HFFc6 (cell line): ENCODE results near the gene SOX6. TPM values are rescaled to one million over a fixed set of nuclear protein-coding genes. Genes with fewer than 3 reads are reported as not detected.

Experiments
- DNase-seq: peaks from one replicate; pipeline ENCODE4 v3.0.0-alpha.2; 2018
- H3K27ac Mint-ChIP-seq: 2 replicates; pipeline ENCODE4 v1.8.0; 2020; ENCODE audit warnings: mild to moderate bottlenecking, mixed read lengths
- H3K27me3 Mint-ChIP-seq: 2 replicates; pipeline ENCODE4 v1.8.0; 2021; ENCODE audit warnings: mild to moderate bottlenecking, moderate library complexity, mixed read lengths; ENCODE audit not compliant: insufficient read depth
- H3K36me3 Mint-ChIP-seq: 2 replicates; pipeline ENCODE4 v1.8.0; 2021; ENCODE audit warnings: low read depth, mixed read lengths
- H3K4me1 Mint-ChIP-seq: 2 replicates; pipeline ENCODE4 v1.8.0; 2020; ENCODE audit warnings: low read depth, mixed read lengths
- H3K4me3 Mint-ChIP-seq: 2 replicates; pipeline ENCODE4 v1.8.0; 2020; ENCODE audit warnings: mild to moderate bottlenecking, moderate library complexity, mixed read lengths
- H3K9me3 Mint-ChIP-seq: 2 replicates; pipeline ENCODE4 v1.8.0; 2020; ENCODE audit warnings: mild to moderate bottlenecking, mixed read lengths
- total RNA-seq, 6 experiments: library from RNA; stranded (reverse); fragmentation: NEBNext Ultra II Directional; extraction: Animal tissue kit (Norgen Biotek cat#: 25700); gene quantifications; 2 replicates in 1 of 6; 3 replicates in 5 of 6; pipeline ENCODE4 v1.2.3, GENCODE V29; 2021
- TF ChIP-seq, protein P1 (sequence below): fragments of 200-600 bp; sonication (generic); IDR thresholded peaks from 2 replicates; pipeline ENCODE4 v1.5.0; 2021; ENCODE audit warnings: antibody characterized with exemption, mild to moderate bottlenecking

Gene SOX6
- total RNA-seq, 6 experiments from 2014 or later = 0.66 to 6.5 (median 1.4) TPM

GRCh38 chr11:16087886-16088285 is 268.5 kb downstream of the SOX6 start:
- H3K36me3 Mint-ChIP-seq = no peaks in the 10 kb centered on the region
- TF ChIP-seq, protein P1, sequence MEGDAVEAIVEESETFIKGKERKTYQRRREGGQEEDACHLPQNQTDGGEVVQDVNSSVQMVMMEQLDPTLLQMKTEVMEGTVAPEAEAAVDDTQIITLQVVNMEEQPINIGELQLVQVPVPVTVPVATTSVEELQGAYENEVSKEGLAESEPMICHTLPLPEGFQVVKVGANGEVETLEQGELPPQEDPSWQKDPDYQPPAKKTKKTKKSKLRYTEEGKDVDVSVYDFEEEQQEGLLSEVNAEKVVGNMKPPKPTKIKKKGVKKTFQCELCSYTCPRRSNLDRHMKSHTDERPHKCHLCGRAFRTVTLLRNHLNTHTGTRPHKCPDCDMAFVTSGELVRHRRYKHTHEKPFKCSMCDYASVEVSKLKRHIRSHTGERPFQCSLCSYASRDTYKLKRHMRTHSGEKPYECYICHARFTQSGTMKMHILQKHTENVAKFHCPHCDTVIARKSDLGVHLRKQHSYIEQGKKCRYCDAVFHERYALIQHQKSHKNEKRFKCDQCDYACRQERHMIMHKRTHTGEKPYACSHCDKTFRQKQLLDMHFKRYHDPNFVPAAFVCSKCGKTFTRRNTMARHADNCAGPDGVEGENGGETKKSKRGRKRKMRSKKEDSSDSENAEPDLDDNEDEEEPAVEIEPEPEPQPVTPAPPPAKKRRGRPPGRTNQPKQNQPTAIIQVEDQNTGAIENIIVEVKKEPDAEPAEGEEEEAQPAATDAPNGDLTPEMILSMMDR = no peak
- no peaks in the 10 kb centered on the region; the same call in 1 of the 2 replicates for H3K9me3 Mint-ChIP-seq
- no peak overlapping the region for H3K4me3 Mint-ChIP-seq
- no peaks in the 10 kb centered on the region; the same call in 1 of the 2 replicates for H3K27me3 Mint-ChIP-seq
- H3K27ac Mint-ChIP-seq = no peak overlapping the region
- DNase-seq = no peak
- no peaks in the 10 kb centered on the region; the same call in 1 of the 2 replicates for H3K4me1 Mint-ChIP-seq

DNA sequence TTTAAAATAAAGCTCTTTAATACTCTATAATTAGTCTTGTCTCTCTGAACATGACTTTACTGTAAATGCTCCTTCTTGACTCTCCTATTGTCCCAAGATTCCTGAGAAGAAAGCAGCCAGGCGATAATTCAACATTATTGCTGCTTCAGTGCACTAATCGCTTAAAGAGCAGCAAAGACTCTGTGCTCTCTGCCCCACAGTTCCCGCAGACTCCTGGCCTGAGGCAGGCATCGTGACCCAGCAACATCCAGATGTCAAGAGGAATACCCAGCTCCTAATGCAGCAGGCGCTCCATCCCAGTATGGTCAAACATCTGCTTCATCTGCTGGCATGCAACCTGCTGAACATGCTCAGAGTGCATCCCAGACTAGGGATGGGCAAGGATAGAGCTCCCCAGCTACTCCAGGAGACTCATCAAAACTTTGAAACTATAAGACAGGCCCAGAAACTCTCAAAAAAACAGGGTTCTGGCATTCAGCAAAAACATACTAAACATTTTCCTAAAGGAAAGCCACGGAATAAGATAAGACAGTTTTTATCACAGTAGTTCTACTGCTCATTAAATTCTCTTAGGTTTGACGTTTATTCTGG is 270.0 kb downstream of the SOX6 start:
- Mint-ChIP-seq H3K4me1 (no peaks in the 10 kb centered on the region; the same call in 1 of the 2 replicates), H3K4me3 (no peak overlapping the region), H3K27me3 (no peaks in the 10 kb centered on the region; the same call in 1 of the 2 replicates), H3K36me3 (no peaks in the 10 kb centered on the region), H3K9me3 (no peaks in the 10 kb centered on the region; the same call in 1 of the 2 replicates), H3K27ac (no peak overlapping the region)
- DNase-seq = no peak
- TF ChIP-seq, protein P1 = no peak

- Mint-ChIP-seq H3K4me1 (no peaks in the 10 kb centered on the region; the same call in 1 of the 2 replicates), H3K27me3 (no peaks in the 10 kb centered on the region; the same call in 1 of the 2 replicates), H3K27ac (no peak overlapping the region), H3K9me3 (no peaks in the 10 kb centered on the region; the same call in 1 of the 2 replicates), H3K4me3 (no peak overlapping the region), H3K36me3 (0 out of 2 replicates have a peak, but pooled peaks cover 3% of the 10 kb centered on the region)
- DNase-seq = no peak
- TF ChIP-seq, protein P1 = no peak
Measured at GRCh38 chr11:16082095-16083055, 274.0 kb downstream of the SOX6 start.

GRCh38 chr11:16081382-16082094 is 274.8 kb downstream of the SOX6 start:
- Mint-ChIP-seq H3K27me3 (no peaks in the 10 kb centered on the region; the same call in 1 of the 2 replicates), H3K9me3 (peaks cover 1% of the 10 kb centered on the region)

More at GRCh38 chr11:16081382-16082094, 274.8 kb downstream of the SOX6 start:
- no peak for DNase-seq
- TF ChIP-seq, protein P1 = no peak
- Mint-ChIP-seq H3K4me1 (no peaks in the 10 kb centered on the region; the same call in 1 of the 2 replicates), H3K27ac (no peak overlapping the region), H3K36me3 (0 out of 2 replicates have a peak, but pooled peaks cover 6% of the 10 kb centered on the region), H3K4me3 (no peak overlapping the region)
